Stimulated activated CD8-positive, alpha-beta memory T cell treated with anti-CD3 and anti-CD28 coated beads, Interleukin-15, amount 100 ng/mL, for 4 hours (primary cell): Measurements from ENCODE around the gene NEK6.

Experiments used
- DNase-seq, 2 donors: peaks; one replicate each; pipeline ENCODE4 v3.0.0-alpha.2; 2020; ENCODE audit warnings: low read depth in 2 of 2

Gene NEK6

DNA sequence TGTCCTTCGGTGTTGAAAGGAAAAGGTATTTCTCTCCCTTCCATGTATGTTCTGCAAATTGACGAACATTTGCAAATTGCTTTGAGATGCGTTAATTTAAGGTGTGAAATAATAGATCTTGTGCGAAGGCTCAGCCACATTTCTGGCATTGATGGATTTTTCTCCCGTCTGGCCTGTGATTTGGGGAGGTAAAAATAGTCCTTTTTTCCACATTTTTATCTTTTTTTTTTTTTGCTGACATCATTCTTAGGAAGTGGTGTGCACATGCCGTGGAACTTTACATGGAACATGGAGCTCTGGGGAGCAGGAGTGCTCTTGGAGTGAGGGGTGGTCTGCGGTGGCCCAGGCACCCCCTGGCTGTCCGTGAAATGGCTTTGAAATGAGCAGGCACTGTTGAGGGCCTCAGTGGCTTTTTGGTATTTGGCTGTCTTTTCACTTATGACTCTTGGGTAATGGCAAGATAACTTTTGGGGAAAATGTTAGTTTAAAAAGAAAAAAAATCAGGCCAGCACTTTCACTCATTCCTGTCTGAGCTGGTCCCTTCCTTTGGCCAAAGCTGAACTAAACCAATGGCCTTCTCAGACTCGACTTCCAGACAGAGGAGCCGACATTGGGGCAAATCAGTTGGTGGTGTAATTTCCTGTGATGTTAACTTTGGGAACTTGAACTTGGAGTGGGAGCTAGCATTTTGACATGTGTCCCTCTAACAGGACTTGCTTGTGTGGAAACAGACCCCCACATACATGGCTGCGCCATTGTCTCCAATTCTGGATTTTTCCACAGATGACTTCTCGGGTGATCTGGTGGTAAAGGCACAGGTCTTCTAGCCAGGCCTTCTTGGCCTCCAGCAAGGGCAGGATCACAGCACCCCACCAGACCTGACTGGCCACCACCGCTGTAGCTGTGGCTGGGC, 4.2 kb downstream of the NEK6 start:
- no peak for DNase-seq

DNA sequence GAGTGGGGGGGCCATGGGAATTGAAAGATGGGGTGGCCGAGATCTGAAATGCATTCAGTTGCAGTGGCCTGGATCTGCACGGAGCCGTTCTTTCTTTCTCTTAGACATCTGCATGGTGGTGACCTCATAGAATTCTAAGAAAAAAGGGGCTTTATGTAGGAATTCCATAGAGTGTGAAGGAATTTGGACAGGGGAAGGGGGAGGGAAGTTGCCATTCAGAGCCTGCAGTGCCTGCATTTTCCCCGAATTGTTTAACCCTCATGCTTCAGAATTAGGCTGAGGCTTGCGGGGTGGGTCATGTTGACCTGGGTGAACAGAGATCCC, 4.9 kb downstream of the NEK6 start:
- no peak for DNase-seq

GRCh38 chr9:124263213-124263612, 5.5 kb downstream of the NEK6 start:
- no peak for DNase-seq

- DNase-seq, result no peak
Measured at GRCh38 chr9:124263800-124264426, 6.2 kb downstream of the NEK6 start.

GRCh38 chr9:124264823-124265233, 7.1 kb downstream of the NEK6 start:
- no peak for DNase-seq

- DNase-seq, result no peak
Measured at GRCh38 chr9:124265551-124265950, 7.8 kb downstream of the NEK6 start.

- no peak for DNase-seq
Measured at GRCh38 chr9:124266139-124266825, 8.5 kb downstream of the NEK6 start.

DNA sequence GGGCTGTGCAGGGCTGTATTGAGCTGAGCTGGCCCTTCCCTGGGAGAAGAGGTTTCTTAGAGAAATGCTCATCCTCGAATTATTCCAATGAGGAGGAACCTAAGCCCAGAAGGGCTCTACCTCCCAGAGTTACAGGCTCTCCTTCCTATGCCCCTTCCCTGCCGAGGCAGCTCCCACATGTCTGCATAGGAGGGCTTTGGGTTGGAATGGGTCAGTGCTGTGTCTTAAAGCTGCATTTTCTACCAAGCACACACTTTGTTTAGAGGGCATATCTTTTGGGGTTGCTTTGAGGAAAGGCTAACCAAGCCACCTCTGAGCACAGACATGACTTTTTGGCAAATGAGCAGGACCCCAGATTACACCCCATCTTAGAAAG, 9.1 kb downstream of the NEK6 start:
- no peak for DNase-seq

- DNase-seq, result no peak
Measured at GRCh38 chr9:124267271-124267807, 9.6 kb downstream of the NEK6 start.

GRCh38 chr9:124268248-124268647, 10.5 kb downstream of the NEK6 start:
- DNase-seq, result no peak

DNA sequence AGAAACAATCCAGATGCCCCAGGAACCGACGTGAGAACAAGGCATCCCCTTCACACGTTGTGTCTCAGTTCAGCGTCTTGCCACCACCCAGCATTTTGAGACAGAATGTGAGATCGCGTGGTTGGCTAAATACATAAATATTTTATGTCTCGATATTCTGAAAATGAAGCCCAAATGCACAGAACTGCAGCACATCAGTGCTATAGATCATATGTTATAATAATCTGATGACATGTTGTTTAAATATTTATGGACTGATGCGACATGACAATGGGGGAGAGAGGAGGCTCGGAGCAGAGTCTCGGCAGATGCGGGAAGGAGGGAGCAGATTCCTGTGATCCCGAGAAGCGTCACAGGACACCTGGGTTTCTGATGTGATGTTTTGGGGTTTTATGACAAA, 10.9 kb downstream of the NEK6 start:
- no peak for DNase-seq

- no peak for DNase-seq
Measured at GRCh38 chr9:124269556-124269955, 11.8 kb downstream of the NEK6 start.

DNA sequence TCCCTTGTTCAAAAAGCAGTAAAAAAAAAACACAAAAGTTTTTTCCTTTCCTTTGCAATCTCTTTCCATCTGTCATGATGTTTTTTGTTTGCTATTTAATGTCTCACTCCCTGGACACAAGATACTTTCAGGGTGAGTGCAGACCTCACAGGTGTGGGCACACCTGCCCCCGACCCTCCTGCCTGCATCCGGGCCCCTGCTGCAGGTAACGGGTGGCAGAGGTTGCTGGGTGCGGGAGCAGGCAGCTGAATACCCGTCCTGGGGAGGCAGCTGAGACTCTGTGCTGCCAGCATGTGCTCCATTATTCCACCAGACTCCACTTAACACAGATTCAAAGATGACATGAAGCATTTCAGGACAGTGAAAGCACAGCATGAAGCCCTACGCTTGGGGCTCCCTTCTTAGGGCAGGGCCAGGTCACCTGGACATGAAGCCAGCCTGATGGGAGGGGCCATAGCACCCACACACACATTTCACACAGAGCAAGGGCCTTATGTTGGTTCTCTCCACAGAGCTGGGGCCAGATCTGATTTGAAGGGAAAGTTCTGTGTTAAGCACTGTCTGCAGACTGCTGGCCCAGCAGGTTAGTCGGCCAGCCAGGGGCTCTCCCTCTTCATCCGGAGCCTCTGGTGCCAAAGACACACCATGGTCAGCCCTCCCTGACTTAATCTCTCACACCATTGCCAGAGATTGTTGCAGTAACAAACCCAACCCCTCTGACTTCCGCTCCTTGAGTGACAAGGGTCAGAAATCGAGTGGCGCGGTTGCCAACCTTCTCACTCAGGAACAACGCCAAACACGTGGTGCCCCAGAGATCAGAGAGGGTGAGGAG, 13.0 kb downstream of the NEK6 start:
- no peak for DNase-seq

DNA sequence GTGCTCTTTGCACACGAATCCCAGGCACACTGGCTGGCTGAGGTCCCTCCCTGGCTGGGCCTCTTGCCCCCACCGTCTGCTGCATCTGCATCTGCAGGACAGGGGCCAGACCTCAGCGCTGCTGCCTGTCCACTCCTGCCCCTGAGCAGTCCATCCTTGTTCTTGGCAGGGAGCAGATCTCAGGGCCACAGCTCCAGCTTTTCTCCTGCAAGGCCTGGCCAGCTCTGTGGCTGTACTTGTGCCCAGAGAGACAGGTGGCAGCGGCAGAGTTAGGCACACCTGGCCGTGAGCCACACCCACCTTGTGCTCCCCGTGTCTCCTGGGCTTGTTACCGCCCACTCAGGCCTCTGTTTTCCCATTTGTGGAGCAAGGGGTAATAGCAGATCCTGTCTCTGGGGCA, 13.9 kb downstream of the NEK6 start:
- no peak for DNase-seq

GRCh38 chr9:124272118-124272517, 14.4 kb downstream of the NEK6 start:
- no peak for DNase-seq

DNA sequence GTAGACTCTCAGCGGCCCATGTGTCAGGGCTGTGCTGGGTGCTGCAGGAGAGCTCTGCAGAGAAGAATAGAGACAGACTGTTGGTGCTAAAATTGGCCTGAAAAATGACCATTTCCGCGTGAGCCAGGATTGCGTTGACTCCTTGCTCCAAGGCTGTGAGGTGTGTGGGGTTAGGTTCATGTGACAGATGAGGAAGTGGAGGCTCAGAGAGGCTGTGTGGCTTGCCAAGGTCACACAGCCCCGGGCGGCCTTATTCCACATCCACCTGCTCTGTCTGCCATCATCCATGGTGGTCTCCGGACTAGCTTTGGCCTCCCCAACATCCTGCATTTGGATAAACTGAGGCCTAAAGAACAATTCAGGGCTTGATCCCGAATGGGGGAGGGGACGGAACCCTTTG, 15.2 kb downstream of the NEK6 start:
- no peak for DNase-seq

DNA sequence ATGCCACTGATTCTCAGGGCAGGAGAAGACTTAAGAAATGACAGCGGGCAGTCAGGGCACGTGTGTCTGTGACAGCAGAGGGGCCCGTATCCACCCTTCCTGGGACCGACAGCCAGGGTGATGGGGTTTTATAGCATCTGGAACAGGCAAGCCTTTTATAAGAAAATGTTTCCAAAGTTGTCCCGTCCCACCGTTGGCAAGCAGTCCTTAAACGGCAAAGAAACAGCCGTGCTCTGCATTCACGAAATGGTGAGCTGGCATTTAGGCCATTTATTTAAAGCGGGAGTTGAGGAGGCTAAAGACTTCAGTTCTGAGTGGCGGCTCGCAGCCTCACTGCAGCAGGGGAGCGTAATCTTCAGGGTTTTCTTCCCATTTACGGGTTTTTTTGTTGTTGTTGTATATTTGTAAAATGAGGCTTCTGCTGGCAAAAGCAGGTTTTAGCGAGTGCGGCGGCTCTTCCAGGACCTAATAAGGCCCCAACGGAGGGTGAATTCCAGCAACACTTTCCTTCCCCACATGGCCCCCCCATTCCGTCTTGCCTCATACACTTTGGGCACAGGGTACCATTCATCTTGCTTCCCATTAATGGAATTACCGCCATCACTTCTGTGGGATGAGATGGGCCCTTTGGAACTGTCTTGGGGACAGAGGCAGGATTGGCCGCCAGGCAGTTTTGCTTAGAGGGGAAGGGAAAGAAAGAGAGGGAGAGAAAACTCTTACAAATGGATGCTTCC, 15.8 kb downstream of the NEK6 start:
- DNase-seq, result no peak

GRCh38 chr9:124274226-124274625, 16.5 kb downstream of the NEK6 start:
- DNase-seq, result no peak

DNA sequence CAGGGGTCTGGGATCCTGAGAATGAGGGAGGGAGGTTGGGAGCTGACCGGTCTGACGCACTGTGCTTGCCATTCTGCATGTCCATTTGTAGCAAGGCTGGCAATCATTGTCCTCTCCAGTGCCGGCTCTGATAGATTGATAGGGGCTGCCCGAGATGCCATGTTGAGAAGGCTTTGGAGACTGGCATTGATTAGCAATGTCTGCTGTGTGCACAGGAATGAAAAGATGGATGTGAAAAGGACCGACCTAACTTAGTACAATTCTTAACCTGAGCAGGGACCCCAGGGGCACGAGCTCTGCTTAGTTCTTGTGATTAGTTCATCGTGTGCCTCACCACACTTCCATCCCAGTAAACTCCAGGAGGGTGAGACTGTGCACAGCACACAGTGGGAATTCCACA, 17.0 kb downstream of the NEK6 start:
- no peak for DNase-seq

GRCh38 chr9:124277420-124277819, 19.7 kb downstream of the NEK6 start:
- no peak for DNase-seq

DNA sequence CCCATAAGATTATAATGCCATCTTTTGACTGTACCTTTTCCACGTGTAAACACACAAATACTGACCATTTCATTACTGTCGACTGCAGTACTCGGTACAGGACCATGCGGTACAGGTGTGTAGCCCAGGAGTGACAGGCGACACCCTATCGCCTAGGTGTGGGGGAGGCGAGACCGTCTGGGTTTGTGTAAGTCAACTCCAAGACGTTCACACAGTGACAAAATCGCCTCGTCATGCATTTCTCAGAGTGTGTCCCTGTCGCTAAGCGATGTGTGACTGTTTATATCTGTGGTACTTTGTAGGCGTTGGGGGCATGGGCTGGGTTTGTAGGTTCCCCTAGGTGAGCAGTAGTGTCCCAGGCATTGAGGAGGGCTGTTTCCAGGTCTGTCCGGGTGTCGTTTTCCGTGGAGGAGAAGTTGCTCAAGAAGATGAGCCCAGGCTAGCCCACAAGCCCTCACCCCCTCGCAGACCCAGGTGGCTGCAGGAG, 20.3 kb downstream of the NEK6 start:
- DNase-seq, result no peak
